LNCAP (cell line): ENCODE data around the gene PTCRA.

Experiments
- CTCF ChIP-seq: fragments of 450-650 bp; IDR thresholded peaks from 2 replicates; pipeline ENCODE4 v1.5.1; 2017; ENCODE audit warnings: mild to moderate bottlenecking

Gene PTCRA

DNA sequence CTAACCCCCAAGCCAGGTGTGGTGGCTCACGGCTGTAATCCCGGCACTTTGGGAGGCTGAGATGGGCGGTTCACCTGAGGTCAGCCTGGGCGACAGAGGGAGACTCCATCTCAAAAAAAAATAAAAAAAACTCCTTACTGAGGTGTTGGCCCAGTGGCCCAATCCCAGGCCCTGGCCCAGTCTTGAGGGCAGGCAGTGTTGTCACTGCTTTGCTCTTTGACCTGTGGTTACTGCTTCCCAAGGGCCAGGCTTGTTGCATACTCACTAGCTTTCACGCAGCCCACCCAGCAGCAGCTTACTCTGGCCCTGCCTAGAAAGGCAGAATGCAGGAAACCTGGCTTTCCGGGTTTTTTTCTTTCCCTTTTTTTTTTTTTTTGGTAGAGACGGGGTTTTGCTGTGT, 26.6 kb downstream of the PTCRA start:
- no peak for TF ChIP-seq CTCF

DNA sequence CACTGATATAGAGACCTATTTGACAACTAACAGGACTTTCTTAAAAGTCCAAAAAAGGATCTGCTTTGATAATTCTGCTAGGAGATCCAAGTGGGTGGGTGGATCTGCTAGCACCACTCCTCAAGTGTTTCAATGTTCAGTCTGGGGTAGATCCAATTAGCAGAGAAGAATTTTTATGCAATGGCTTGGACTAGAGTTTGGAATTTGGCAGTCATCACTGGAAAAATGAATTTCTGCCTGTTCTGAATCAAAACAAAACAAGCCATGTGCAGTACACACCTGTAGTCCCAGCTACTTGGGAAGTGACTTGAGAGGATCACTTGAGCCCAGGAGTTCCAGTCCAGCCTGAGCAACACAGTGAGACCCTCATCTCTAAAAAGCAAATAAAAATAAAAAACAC, 32.1 kb downstream of the PTCRA start:
- no peak for TF ChIP-seq CTCF

- no peak for TF ChIP-seq CTCF
Observed at GRCh38 chr6:42952389-42952788, 36.5 kb downstream of the PTCRA start.

- no peak for TF ChIP-seq CTCF
Observed at GRCh38 chr6:42958125-42958524, 42.3 kb downstream of the PTCRA start.

GRCh38 chr6:42959917-42960242, 44.0 kb downstream of the PTCRA start:
- TF ChIP-seq CTCF, result no peak

DNA sequence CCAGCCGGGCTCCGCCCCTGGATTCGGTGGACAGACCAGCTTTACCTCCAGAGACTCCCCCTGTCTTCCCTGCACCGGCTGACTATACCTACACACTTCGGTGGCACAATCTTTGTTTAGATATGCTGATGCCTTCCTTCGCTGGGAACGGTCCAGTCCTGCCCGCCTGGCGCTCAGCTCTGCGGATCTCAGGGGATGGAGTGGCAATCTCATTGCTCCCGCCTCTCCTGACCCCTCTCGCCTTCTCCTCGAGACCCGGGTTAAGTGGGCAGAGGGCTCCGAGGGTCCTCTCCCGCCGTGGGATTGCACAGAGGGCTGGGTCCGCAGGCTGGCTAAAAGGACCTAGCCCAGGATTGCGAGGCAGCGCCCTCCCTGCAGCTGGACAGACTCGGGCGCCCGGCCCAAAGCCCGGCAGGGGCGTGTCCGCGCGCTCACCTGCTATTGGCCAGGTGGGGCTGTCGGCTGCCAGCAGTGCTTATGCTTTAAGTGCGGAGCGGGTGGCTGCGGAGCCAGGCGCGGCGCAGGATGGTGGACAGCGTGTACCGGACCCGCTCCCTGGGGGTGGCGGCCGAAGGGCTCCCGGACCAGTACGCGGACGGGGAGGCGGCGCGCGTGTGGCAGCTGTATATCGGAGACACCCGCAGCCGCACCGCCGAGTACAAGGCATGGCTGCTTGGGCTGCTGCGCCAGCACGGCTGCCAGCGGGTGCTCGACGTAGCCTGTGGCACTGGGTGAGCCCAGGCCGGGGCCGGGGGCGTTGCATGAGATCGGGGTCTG, 44.6 kb downstream of the PTCRA start, which contains the start of gene GNMT:
Gene GNMT, plus strand, starts transcription at position 512 of the 777 bp plus-strand sequence. Its CDS starts 14 bp downstream, at position 526.
- TF ChIP-seq CTCF, result no peak

GRCh38 chr6:42961020-42961470, 45.2 kb downstream of the PTCRA start:
- no peak for TF ChIP-seq CTCF

DNA sequence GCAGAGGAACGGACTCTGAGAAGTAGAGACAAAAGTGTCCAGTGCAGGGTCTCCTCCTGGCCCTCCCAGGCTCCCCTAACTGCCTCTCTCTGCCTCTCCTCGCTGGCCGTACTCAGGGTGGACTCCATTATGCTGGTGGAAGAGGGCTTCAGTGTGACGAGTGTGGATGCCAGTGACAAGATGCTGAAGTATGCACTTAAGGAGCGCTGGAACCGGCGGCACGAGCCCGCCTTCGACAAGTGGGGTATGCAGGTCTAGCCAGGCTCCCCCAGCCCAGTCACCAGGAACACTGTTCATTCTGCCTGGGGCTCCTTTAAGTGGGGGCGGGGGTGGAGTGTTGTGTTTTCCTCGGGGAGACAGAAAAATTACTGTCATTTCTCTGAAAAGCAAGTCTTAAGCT, 46.2 kb downstream of the PTCRA start:
- TF ChIP-seq CTCF, result no peak
